ENCODE data around the gene ZW10.

ZW10 gene

GRCh38 chr11:113683481-113684046, 89.9 kb downstream of the ZW10 start:
- H3K4me2 ChIP-seq (ENCODE audit: low read length): no peak overlapping the region
- H3K9me3 ChIP-seq (ENCODE audit: low read length): no peaks in the 10 kb centered on the region
- H4K20me1 ChIP-seq (ENCODE audit: insufficient read depth, low read length): no peaks in the 10 kb centered on the region
- H3K27me3 ChIP-seq (ENCODE audit: insufficient read depth, low read length): no peaks in the 10 kb centered on the region
- H3F3A ChIP-seq (ENCODE audit: insufficient read depth, low read length): no peaks in the 10 kb centered on the region
- H3K27ac ChIP-seq (ENCODE audit: low read depth, low read length, poor library complexity, severe bottlenecking): no peak overlapping the region
- no peaks in the 10 kb centered on the region for H3K9me2 ChIP-seq (ENCODE audit: low read depth, low read length)
- H3K79me2 ChIP-seq (ENCODE audit: insufficient read depth, low read length): no peaks in the 10 kb centered on the region
- H2AFZ ChIP-seq (ENCODE audit: low read length): no peak overlapping the region
- no peak overlapping the region for H3K4me3 ChIP-seq (ENCODE audit: low read depth, low read length, poor library complexity, severe bottlenecking)
- no peak overlapping the region for H3K9ac ChIP-seq (ENCODE audit: low read length)
- H3K36me3 ChIP-seq (ENCODE audit: insufficient read depth, low read length): no peaks in the 10 kb centered on the region
- H3K4me1 ChIP-seq (ENCODE audit: insufficient read depth, low read length, severe bottlenecking): no peaks in the 10 kb centered on the region
- TF ChIP-seq EZH2 (IDR thresholded peaks at IDR 0.05; ENCODE audit: borderline replicate concordance, low read length) (no peak), CTCF (IDR thresholded peaks at IDR 0.05; ENCODE audit: low read length) (no peak)

Measured in OCI-LY1 (cell line).